WTC11 (cell line): ENCODE results near the gene STX18. TPM values are rescaled to one million over a fixed set of nuclear protein-coding genes. Genes with fewer than 3 reads are reported as not detected.

Experiments
- ATAC-seq: fragments of 200-7000 bp; cut with Tn5 transposase; 2 replicates; pipeline ENCODE4 v1.10.0; 2021; ENCODE audit warnings: mild to moderate bottlenecking, moderate library complexity
- CTCF ChIA-PET: fragments of 300-600 bp; sonication (Branson Sonifier 250); formaldehyde crosslinking; loops from one replicate; lab custom pipeline; 2021; ENCODE audit warnings: antibody characterized with exemption; lab: Charles Lee
- POLR2A ChIA-PET: fragments of 350-600 bp; sonication (Branson Sonifier 250); formaldehyde crosslinking; loops from one replicate; lab custom pipeline; 2021; ENCODE audit warnings: antibody characterized with exemption; lab: Charles Lee
- DNase-seq: peaks from one replicate; pipeline ENCODE4 v3.0.0; 2021; ENCODE audit warnings: low spot score
- H3K27ac Mint-ChIP-seq: 2 replicates; pipeline ENCODE4 v1.8.0; 2021; ENCODE audit warnings: mixed read lengths
- H3K27me3 Mint-ChIP-seq: 2 replicates; pipeline ENCODE4 v1.8.0; 2021; ENCODE audit warnings: low read depth, mild to moderate bottlenecking, moderate library complexity, mixed read lengths
- H3K36me3 Mint-ChIP-seq: 2 replicates; pipeline ENCODE4 v1.8.0; 2021; ENCODE audit warnings: mixed read lengths
- H3K4me1 Mint-ChIP-seq: 2 replicates; pipeline ENCODE4 v1.8.0; 2022; ENCODE audit warnings: mixed read lengths
- H3K4me3 Mint-ChIP-seq: 2 replicates; pipeline ENCODE4 v1.8.0; 2021; ENCODE audit warnings: mild to moderate bottlenecking, moderate library complexity, mixed read lengths
- H3K9me3 Mint-ChIP-seq: 2 replicates; pipeline ENCODE4 v1.8.0; 2021; ENCODE audit warnings: mixed read lengths
- FOXJ3 ChIP-seq: sonication (generic); formaldehyde crosslinking; IDR thresholded peaks from 2 replicates; pipeline ENCODE4 v1.9.0; 2021; ENCODE audit warnings: missing genetic modification reagents, mild to moderate bottlenecking, borderline replicate concordance
- GABPB1 ChIP-seq: sonication (generic); formaldehyde crosslinking; IDR thresholded peaks from 2 replicates; pipeline ENCODE4 v1.8.1; 2023; ENCODE audit warnings: mild to moderate bottlenecking, missing genetic modification reagents
- IRF2 ChIP-seq: sonication (generic); formaldehyde crosslinking; IDR thresholded peaks from 2 replicates; pipeline ENCODE4 v1.8.0; 2022; ENCODE audit warnings: low read depth, missing genetic modification reagents, borderline replicate concordance
- JAZF1 ChIP-seq: fragments of 250-450 bp; sonication (Bioruptor Pico); IDR thresholded peaks from 2 replicates; pipeline ENCODE4 v1.9.0; 2021; ENCODE audit warnings: moderate library complexity, mild to moderate bottlenecking, inconsistent platforms
- NFE2L1 ChIP-seq: sonication (generic); formaldehyde crosslinking; IDR thresholded peaks from 2 replicates; pipeline ENCODE4 v1.8.1; 2023; ENCODE audit warnings: missing genetic modification reagents
- SP1 ChIP-seq: sonication (generic); formaldehyde crosslinking; conservative IDR thresholded peaks from 2 replicates; pipeline ENCODE4 v1.8.1; 2022; ENCODE audit warnings: missing genetic modification reagents
- TEAD1 ChIP-seq: sonication (generic); formaldehyde crosslinking; IDR thresholded peaks from 2 replicates; pipeline ENCODE4 v1.8.0; 2022; ENCODE audit warnings: mild to moderate bottlenecking, missing genetic modification reagents
- TEAD4 ChIP-seq: sonication (generic); formaldehyde crosslinking; IDR thresholded peaks from 2 replicates; pipeline ENCODE4 v1.8.0; 2022; ENCODE audit warnings: mild to moderate bottlenecking, missing genetic modification reagents
- ZNF121 ChIP-seq: sonication (generic); formaldehyde crosslinking; IDR thresholded peaks from 2 replicates; pipeline ENCODE4 v1.8.0; 2023; ENCODE audit warnings: missing genetic modification reagents
- ZNF219 ChIP-seq: sonication (generic); formaldehyde crosslinking; IDR thresholded peaks from 2 replicates; pipeline ENCODE4 v1.8.0; 2023; ENCODE audit warnings: missing genetic modification reagents, mild to moderate bottlenecking, borderline replicate concordance
- ZNF396 ChIP-seq: fragments of 250-450 bp; sonication (Bioruptor Pico); IDR thresholded peaks from 2 replicates; pipeline ENCODE4 v1.8.0; 2021; ENCODE audit warnings: mild to moderate bottlenecking, moderate library complexity, borderline replicate concordance
- ZNF416 ChIP-seq: fragments of 250-450 bp; sonication (Bioruptor Pico); IDR thresholded peaks from 2 replicates; pipeline ENCODE4 v1.9.0; 2021; ENCODE audit warnings: mild to moderate bottlenecking, inconsistent platforms
- ZNF423 ChIP-seq: fragments of 250-450 bp; sonication (Bioruptor Pico); IDR thresholded peaks from 2 replicates; pipeline ENCODE4 v2.1.2; 2022; ENCODE audit warnings: mild to moderate bottlenecking, moderate library complexity
- total RNA-seq: library from RNA; stranded (reverse); gene quantifications from 3 replicates; pipeline ENCODE4 v1.2.3, GENCODE V29; 2021
- TF ChIP-seq, protein P1 (sequence below): sonication (generic); formaldehyde crosslinking; IDR thresholded peaks from 2 replicates; pipeline ENCODE4 v1.8.0; 2022; ENCODE audit warnings: mild to moderate bottlenecking, missing genetic modification reagents
- TF ChIP-seq, protein P2 (sequence below): sonication (generic); formaldehyde crosslinking; IDR thresholded peaks from 2 replicates; pipeline ENCODE4 v1.8.1; 2023; ENCODE audit warnings: mild to moderate bottlenecking, moderate library complexity, missing genetic modification reagents
- TF ChIP-seq, protein P3 (sequence below): fragments of 250-450 bp; sonication (Bioruptor Pico); conservative IDR thresholded peaks from 2 replicates; pipeline ENCODE4 v1.9.0; 2021; ENCODE audit warnings: mild to moderate bottlenecking
- TF ChIP-seq, protein P4 (sequence below): sonication (generic); formaldehyde crosslinking; IDR thresholded peaks from 2 replicates; pipeline ENCODE4 v1.8.0; 2022; ENCODE audit warnings: missing genetic modification reagents
- TF ChIP-seq, protein P5 (sequence below): fragments of 250-450 bp; sonication (Bioruptor Pico); IDR thresholded peaks from 2 replicates; pipeline ENCODE4 v2.1.2; 2022; ENCODE audit warnings: mild to moderate bottlenecking, moderate library complexity
- TF ChIP-seq, protein P6 (sequence below): fragments of 250-450 bp; sonication (Bioruptor Pico); IDR thresholded peaks from 2 replicates; pipeline ENCODE4 v1.9.0; 2021; ENCODE audit warnings: mild to moderate bottlenecking
- TF ChIP-seq, protein P7 (sequence below): sonication (generic); formaldehyde crosslinking; IDR thresholded peaks from 2 replicates; pipeline ENCODE4 v1.8.1; 2022; ENCODE audit warnings: mild to moderate bottlenecking, moderate library complexity, missing genetic modification reagents

Gene STX18
- total RNA-seq, 1 experiment from 2014 or later, result 16.9 TPM

DNA sequence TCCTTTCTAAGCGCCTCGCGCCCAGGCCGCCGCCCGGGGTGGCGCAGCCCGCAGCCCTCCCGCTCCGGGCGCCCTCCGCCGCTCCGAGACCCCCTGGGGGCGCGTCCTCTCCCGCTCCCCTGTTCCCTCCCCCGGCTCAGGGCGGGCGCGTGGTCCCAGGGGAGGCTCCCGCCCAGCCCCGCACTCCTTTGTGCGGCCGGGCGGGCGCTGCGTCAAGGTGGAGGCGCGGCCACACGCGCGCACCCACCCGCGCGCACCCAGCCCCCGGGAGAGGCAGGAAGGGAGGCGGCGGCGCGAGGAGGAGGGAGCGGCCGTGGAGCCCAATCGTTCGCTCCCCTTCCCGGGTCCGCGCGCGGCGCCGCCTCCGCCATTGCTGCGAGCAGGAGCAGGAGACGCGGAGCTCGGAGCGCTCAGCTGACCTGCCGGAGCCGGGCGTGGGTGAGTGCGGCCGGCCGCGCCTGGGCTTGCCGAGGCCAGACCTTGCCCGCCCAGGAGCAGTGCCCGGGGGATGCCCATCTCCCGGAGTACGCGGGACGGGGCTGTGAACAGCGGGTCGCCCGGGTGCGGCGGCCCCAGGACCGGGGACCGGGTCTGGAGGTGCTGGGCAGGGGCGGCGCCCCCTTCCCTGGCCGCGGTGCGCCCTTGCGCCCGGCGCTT is 155.0 kb downstream of the STX18 start, which contains the start of gene NSG1 (continued):
- TF ChIP-seq, protein P1, sequence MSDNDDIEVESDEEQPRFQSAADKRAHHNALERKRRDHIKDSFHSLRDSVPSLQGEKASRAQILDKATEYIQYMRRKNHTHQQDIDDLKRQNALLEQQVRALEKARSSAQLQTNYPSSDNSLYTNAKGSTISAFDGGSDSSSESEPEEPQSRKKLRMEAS (CRISPR knock-in tag), result no peak
- TF ChIP-seq ZNF416 (CRISPR knock-in tag), result no peak
- 0 out of 2 replicates have a peak, but pooled peaks have one; percentile 25 for TF ChIP-seq SP1 (CRISPR knock-in tag)
- TF ChIP-seq, protein P2, sequence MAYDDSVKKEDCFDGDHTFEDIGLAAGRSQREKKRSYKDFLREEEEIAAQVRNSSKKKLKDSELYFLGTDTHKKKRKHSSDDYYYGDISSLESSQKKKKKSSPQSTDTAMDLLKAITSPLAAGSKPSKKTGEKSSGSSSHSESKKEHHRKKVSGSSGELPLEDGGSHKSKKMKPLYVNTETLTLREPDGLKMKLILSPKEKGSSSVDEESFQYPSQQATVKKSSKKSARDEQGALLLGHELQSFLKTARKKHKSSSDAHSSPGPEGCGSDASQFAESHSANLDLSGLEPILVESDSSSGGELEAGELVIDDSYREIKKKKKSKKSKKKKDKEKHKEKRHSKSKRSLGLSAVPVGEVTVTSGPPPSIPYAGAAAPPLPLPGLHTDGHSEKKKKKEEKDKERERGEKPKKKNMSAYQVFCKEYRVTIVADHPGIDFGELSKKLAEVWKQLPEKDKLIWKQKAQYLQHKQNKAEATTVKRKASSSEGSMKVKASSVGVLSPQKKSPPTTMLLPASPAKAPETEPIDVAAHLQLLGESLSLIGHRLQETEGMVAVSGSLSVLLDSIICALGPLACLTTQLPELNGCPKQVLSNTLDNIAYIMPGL (CRISPR knock-in tag), result peak; percentile 8; the same call in 1 of the 2 replicates
- TF ChIP-seq, protein P3, sequence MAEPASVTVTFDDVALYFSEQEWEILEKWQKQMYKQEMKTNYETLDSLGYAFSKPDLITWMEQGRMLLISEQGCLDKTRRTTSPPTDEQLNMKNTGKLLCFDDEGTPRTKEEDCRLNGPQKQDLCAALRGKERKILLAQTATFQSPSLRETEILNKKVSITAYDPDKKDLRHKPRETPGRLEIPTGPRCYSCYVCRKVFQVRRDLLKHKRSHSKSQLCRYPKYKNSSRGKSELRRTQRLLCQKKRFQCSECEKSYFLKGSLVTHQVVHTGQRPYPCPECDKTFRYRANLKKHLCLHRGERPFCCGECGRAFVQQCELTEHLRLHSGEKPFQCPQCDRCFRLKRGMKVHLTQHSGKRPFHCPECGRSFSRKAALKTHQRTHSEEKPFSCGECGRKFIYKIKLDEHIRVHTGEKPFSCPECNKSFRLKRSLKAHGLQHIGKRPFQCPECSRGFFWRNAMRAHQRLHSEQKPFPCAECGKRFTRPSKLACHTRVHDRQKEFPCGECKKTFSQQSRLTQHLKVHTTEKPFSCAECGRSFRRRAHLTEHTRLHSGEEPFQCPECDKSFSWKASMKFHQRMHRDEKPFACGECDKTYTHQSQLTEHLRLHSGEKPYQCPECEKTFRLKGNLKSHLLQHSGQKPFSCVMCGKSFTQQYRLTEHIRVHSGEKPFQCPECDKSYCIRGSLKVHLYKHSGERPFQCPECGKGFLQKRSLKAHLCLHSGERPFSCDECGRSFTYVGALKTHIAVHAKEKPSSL, result no peak
- no peak for TF ChIP-seq NFE2L1 (CRISPR knock-in tag)
- TF ChIP-seq, protein P4, sequence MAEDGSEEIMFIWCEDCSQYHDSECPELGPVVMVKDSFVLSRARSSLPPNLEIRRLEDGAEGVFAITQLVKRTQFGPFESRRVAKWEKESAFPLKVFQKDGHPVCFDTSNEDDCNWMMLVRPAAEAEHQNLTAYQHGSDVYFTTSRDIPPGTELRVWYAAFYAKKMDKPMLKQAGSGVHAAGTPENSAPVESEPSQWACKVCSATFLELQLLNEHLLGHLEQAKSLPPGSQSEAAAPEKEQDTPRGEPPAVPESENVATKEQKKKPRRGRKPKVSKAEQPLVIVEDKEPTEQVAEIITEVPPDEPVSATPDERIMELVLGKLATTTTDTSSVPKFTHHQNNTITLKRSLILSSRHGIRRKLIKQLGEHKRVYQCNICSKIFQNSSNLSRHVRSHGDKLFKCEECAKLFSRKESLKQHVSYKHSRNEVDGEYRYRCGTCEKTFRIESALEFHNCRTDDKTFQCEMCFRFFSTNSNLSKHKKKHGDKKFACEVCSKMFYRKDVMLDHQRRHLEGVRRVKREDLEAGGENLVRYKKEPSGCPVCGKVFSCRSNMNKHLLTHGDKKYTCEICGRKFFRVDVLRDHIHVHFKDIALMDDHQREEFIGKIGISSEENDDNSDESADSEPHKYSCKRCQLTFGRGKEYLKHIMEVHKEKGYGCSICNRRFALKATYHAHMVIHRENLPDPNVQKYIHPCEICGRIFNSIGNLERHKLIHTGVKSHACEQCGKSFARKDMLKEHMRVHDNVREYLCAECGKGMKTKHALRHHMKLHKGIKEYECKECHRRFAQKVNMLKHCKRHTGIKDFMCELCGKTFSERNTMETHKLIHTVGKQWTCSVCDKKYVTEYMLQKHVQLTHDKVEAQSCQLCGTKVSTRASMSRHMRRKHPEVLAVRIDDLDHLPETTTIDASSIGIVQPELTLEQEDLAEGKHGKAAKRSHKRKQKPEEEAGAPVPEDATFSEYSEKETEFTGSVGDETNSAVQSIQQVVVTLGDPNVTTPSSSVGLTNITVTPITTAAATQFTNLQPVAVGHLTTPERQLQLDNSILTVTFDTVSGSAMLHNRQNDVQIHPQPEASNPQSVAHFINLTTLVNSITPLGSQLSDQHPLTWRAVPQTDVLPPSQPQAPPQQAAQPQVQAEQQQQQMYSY (CRISPR knock-in tag), result no peak
- no peak for TF ChIP-seq TEAD4
- peak; percentile 72; the same call in 1 of the 2 replicates for TF ChIP-seq ZNF423 (CRISPR knock-in tag)
- no peak for TF ChIP-seq TEAD1
- TF ChIP-seq IRF2 (CRISPR knock-in tag), result no peak
- TF ChIP-seq JAZF1, result no peak
- TF ChIP-seq ZNF396 (CRISPR knock-in tag), result no peak
- no peak for TF ChIP-seq GABPB1 (CRISPR knock-in tag)
- TF ChIP-seq, all 79 proteins: peak for 7

DNA sequence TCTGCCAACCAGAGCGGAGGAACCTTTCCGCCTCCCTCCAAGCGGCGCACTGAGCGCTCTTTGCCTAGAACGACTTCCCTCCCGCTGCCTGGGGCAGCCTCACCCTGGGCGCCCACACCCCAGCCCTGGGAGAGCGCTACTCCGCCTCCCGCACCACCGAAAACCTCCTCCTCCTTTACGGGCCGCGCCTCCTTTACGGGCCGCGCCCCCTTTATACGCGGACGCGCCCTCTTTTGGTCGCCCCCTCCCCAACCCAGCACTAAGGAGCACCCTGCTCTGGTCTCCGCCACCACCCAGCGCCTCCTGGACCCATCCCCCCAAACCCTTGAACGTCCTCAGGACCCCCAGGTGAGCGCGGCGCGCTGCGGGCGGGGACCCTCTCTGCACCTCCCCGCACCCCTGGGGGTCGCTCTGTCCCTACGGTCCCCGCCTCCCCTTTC is 155.5 kb downstream of the STX18 start:
- Mint-ChIP-seq H3K36me3 (no peaks in the 10 kb centered on the region), H3K9me3 (no peaks in the 10 kb centered on the region), H3K27ac (no peak overlapping the region), H3K27me3 (peaks cover 60% of the 10 kb centered on the region), H3K4me3 (peak overlapping the region; percentile 76), H3K4me1 (peaks cover 21% of the 10 kb centered on the region)
- CTCF ChIA-PET, result interaction anchor here (1.0 to 2.8 kb wide), 3 partner anchors 9 to 44 kb away, joined by 5 to 27 read pairs (median 5); no protein-coding TSS in a partner anchor
- peak; percentile 30 for DNase-seq
- POLR2A ChIA-PET, result no interaction called here
- ATAC-seq, result peak; percentile 34
- no peak for TF ChIP-seq GABPB1 (CRISPR knock-in tag)
- TF ChIP-seq, protein P5, sequence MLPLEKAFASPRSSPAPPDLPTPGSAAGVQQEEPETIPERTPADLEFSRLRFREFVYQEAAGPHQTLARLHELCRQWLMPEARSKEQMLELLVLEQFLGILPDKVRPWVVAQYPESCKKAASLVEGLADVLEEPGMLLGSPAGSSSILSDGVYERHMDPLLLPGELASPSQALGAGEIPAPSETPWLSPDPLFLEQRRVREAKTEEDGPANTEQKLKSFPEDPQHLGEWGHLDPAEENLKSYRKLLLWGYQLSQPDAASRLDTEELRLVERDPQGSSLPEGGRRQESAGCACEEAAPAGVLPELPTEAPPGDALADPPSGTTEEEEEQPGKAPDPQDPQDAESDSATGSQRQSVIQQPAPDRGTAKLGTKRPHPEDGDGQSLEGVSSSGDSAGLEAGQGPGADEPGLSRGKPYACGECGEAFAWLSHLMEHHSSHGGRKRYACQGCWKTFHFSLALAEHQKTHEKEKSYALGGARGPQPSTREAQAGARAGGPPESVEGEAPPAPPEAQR (CRISPR knock-in tag), result no peak
- TF ChIP-seq, protein P6, sequence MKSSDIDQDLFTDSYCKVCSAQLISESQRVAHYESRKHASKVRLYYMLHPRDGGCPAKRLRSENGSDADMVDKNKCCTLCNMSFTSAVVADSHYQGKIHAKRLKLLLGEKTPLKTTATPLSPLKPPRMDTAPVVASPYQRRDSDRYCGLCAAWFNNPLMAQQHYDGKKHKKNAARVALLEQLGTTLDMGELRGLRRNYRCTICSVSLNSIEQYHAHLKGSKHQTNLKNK (CRISPR knock-in tag), result no peak
- 0 out of 2 replicates have a peak, but pooled peaks have one; percentile 58 for TF ChIP-seq ZNF219 (CRISPR knock-in tag)
- TF ChIP-seq, protein P7, sequence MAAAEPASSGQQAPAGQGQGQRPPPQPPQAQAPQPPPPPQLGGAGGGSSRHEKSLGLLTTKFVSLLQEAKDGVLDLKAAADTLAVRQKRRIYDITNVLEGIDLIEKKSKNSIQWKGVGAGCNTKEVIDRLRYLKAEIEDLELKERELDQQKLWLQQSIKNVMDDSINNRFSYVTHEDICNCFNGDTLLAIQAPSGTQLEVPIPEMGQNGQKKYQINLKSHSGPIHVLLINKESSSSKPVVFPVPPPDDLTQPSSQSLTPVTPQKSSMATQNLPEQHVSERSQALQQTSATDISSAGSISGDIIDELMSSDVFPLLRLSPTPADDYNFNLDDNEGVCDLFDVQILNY (CRISPR knock-in tag), result no peak
- TF ChIP-seq ZNF121 (CRISPR knock-in tag), result no peak
- TF ChIP-seq FOXJ3 (CRISPR knock-in tag), result no peak
